Measurements from ENCODE around the gene CUL3.

GRCh38 chr2:224444783-224445182, 140.4 kb downstream of the CUL3 start:
- TF ChIP-seq, protein P1, sequence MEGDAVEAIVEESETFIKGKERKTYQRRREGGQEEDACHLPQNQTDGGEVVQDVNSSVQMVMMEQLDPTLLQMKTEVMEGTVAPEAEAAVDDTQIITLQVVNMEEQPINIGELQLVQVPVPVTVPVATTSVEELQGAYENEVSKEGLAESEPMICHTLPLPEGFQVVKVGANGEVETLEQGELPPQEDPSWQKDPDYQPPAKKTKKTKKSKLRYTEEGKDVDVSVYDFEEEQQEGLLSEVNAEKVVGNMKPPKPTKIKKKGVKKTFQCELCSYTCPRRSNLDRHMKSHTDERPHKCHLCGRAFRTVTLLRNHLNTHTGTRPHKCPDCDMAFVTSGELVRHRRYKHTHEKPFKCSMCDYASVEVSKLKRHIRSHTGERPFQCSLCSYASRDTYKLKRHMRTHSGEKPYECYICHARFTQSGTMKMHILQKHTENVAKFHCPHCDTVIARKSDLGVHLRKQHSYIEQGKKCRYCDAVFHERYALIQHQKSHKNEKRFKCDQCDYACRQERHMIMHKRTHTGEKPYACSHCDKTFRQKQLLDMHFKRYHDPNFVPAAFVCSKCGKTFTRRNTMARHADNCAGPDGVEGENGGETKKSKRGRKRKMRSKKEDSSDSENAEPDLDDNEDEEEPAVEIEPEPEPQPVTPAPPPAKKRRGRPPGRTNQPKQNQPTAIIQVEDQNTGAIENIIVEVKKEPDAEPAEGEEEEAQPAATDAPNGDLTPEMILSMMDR (conservative IDR thresholded peaks at IDR 0.05; ENCODE audit: low read depth in 2 of 2), result no peak
- TF ChIP-seq EZH2phosphoT487 (IDR thresholded peaks at IDR 0.05; ENCODE audit: unreplicated experiment), result no peak

Data from GM23338 (cell line).